ENCODE measurements around the gene NHERF2.

GRCh38 chr16:1991948-1992703 lies 34.6 kb upstream of the NHERF2 start:
- TF ChIP-seq CTCF (conservative IDR thresholded peaks at IDR 0.05; ENCODE audit: low read depth, low read length): no peak
- TF ChIP-seq FOS (IDR thresholded peaks at IDR 0.05; ENCODE audit: low read depth, low read length): no peak
- no peak for TF ChIP-seq POLR2A (IDR thresholded peaks at IDR 0.05; ENCODE audit: low read depth, low read length)
- no peak for TF ChIP-seq RFX5 (IDR thresholded peaks at IDR 0.05; ENCODE audit: low read depth, low read length)
- no peak for TF ChIP-seq RAD21 (IDR thresholded peaks at IDR 0.05; ENCODE audit: low read length)
- TF ChIP-seq, protein P1, sequence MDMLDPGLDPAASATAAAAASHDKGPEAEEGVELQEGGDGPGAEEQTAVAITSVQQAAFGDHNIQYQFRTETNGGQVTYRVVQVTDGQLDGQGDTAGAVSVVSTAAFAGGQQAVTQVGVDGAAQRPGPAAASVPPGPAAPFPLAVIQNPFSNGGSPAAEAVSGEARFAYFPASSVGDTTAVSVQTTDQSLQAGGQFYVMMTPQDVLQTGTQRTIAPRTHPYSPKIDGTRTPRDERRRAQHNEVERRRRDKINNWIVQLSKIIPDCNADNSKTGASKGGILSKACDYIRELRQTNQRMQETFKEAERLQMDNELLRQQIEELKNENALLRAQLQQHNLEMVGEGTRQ (IDR thresholded peaks at IDR 0.05; ENCODE audit: low read depth, low read length): no peak
- no peak for TF ChIP-seq SMC3 (IDR thresholded peaks at IDR 0.05; ENCODE audit: low read depth, low read length)
- TF ChIP-seq ELK1 (IDR thresholded peaks at IDR 0.05; ENCODE audit: borderline replicate concordance, low read depth, low read length): no peak
- TF ChIP-seq MXI1 (IDR thresholded peaks at IDR 0.05; ENCODE audit: borderline replicate concordance, low read depth, low read length): no peak
- no peak for TF ChIP-seq BHLHE40 (IDR thresholded peaks at IDR 0.05; ENCODE audit: low read depth, low read length)
- TF ChIP-seq CEBPB (IDR thresholded peaks at IDR 0.05; ENCODE audit: low read depth, low read length): no peak
- TF ChIP-seq CHD1 (IDR thresholded peaks at IDR 0.05; ENCODE audit: low read depth, low read length): no peak
- 0 out of 2 replicates have a peak, but pooled peaks have one; percentile 3 for TF ChIP-seq MAZ (IDR thresholded peaks at IDR 0.05; ENCODE audit: borderline replicate concordance, low read depth, low read length)
- TF ChIP-seq NFE2L2 (IDR thresholded peaks at IDR 0.05; ENCODE audit: low read depth, low read length): no peak
